ELF-1 (cell line): ENCODE measurements around the gene ADAMTSL1.

Experiments
- DNase-seq: peaks from one replicate; pipeline ENCODE4 v3.0.0-alpha.2; 2016; ENCODE audit warnings: low read depth, low spot score

Gene ADAMTSL1

DNA sequence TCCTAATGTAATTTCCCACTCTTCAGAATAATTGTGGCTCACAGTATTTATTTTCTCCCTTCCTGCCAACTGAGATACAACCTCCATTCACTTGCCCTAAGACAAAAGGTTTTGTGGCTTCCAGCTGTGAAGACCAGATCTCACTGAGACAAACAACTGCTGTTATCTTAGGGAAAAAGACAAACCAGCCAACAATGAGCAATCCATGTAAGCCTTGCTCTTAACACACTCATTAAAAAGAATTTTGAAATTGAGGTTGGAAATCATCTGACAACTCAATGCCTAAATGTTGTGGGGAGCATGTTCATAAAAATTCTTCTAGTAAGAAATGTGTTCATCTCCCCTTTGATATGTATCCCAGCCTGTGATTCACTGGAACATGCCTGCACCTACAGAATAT lies 132.9 kb downstream of the ADAMTSL1 start:
- DNase-seq: peak; percentile 23

DNA sequence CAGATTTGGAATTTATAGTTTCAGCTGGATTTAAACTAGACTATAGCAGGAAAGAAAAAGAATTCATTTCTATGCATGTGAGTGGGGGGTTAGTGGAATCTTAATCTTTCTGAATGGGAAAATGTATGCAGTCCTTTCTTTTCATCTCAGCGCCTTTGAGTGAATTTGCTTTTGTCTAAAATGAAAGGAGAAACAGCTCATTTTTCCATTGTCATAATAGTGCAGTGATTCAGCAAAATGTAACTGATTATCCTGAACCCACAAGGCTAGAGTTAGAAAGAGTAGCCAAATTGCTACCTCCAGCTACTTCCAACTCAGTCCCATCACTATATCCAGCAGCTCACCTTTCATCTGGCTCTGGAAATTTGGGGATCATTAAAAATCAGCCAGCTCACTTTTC lies 134.4 kb downstream of the ADAMTSL1 start:
- DNase-seq: no peak

DNA sequence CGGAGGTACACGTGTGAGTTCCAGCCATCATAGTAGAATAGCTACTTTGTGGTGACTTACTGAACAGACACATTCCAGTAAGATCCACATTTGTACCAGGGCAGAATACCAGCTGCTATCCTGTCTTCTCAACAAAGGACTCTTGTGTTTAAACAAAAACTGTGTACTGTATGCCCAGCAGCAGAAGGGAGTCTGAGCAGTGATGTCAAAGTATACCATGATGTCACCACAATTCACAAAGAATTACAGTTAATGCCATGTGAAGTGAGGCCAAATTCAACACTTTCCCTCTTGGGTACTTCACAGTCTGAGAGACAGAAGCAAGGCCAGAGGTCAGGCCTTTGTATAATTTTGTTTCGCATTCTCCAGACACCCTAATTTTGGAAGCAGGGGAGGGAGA lies 137.0 kb downstream of the ADAMTSL1 start:
- no peak for DNase-seq

DNA sequence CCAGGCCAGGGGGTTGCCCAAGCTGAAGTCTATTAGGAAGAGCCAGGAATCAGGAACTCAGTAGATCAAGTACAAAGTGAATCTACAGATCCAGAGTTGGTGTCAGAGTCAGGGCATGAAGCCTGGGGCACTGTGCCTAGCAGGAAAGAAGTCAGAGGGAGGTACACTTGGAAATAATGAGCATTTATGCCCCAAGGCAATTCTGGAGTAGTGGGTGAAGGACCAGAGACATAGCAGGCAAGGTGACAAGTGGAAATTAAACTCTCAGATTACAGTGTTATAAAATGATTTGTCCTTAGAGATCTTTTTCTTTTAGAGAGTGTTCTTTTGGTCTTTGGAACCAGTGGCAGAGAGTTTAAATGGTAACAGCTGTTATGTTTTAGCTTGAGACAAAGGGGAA lies 138.0 kb downstream of the ADAMTSL1 start:
- DNase-seq: peak; percentile 7

DNA sequence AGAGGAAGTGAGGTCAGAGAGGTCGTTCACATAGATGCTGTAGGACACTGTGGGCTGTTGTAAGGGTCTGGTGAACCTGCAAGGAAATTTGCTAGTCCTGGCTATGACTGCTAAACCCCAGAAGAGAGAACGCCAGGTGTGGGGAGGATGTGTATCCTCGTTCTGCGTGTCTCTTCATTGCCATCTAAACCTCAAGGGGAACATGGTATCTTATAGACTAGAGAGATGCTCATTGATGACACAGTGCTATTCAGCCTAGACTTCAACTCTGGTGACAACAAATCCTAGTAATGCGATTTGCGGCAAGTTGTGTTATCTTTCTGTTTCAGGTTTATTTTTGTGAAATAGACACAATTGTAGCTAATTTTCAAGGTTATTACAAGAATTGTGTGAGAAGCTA lies 140.2 kb downstream of the ADAMTSL1 start:
- DNase-seq: no peak

DNA sequence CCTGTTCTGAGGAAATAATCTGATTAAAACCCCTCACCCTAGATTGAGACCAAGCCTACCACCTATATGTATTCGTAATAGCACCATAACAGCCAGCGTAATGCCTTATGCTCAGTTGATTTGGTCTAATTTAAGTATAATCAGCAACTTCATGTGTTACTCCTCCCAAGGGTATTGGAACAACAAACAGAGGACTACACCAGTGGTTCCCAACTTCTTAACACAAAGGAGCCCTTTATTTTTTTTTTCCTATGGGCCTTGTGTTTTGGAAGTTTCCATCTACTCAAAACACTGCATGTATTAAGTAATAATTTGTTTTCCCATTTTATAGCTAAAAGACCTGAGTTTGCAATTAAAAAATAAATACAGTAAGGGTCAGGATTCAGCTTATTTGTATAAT lies 140.7 kb downstream of the ADAMTSL1 start:
- DNase-seq: no peak

DNA sequence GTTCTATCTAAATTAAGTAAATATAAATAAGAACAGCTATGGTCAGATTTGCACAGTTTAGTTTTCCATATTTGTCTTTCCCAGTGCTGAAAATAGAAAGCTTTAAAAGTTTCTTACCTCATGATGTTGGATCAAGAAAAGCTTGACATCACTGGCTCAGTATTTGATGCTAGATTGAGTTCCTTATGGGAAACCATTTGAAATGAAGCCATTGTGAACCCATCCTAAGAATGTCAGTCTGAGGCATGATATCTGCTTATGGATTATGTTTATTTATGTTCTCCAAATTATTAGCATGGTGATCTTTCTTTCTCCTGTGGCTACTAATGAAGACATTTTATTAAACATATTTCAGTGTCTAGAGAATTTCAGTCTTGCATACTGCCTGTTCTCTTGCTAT lies 143.0 kb downstream of the ADAMTSL1 start:
- DNase-seq: no peak

DNA sequence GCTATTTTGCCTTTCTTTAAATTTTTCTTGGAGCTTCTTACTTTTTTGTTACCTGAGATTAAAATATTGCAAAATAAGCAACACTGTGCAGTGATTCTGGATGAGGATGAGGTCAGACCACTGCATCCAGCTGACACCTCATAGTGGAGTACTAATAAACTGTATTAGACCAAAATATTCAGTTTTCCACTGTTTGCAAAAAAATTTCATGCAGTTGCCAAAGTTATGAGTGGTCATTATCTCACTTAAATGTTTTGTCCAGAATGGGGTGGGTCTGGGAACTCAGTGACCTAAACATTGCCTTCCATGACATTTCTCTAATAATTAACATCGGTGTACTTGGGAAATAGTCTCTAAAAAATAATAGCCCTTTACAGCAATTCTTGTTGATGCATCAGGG lies 143.8 kb downstream of the ADAMTSL1 start:
- no peak for DNase-seq

DNA sequence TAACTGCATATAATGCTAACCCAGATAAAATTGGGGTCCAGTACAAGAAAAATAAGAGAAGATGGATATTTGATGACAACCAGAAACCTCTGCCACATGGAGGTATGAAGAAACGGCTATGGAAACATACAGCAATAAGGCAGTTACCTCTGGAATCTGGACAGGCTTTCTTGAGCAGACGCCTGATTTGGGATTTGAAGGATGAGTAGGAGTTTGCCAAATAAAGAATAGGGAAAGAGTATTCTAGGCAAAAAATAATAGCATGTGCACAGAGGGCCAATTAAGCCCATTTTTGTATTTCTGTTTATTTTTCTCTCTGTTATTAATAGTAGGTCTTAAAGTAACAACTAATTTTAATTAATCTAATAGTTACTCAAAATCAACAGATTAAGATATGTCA lies 144.9 kb downstream of the ADAMTSL1 start:
- no peak for DNase-seq

DNA sequence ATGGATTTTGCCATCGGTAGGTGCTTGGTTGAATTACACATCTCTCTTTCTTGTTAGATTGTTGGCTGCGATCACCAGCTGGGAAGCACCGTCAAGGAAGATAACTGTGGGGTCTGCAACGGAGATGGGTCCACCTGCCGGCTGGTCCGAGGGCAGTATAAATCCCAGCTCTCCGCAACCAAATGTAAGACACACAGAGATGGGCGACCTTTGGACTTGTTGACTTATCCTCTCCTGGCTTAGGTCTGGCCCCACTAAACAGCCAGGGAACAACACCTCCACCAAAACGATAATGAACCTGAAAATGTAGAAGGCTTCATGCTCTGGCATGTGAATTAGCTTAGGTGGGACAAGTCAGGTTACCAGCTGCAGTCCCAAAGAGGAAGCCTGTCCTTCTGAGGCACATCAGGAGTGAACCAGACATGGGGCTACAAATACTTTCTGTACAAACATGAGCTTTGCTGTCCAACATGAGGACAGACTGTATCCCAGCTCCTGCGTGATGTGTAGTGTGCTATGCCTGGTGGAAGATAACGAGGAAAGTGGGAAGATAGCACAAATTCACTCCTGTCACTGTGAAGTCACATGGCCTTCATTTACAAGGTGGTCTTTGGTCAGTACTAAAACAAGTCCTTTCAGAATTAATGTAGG lies 148.4 kb downstream of the ADAMTSL1 start:
- no peak for DNase-seq

DNA sequence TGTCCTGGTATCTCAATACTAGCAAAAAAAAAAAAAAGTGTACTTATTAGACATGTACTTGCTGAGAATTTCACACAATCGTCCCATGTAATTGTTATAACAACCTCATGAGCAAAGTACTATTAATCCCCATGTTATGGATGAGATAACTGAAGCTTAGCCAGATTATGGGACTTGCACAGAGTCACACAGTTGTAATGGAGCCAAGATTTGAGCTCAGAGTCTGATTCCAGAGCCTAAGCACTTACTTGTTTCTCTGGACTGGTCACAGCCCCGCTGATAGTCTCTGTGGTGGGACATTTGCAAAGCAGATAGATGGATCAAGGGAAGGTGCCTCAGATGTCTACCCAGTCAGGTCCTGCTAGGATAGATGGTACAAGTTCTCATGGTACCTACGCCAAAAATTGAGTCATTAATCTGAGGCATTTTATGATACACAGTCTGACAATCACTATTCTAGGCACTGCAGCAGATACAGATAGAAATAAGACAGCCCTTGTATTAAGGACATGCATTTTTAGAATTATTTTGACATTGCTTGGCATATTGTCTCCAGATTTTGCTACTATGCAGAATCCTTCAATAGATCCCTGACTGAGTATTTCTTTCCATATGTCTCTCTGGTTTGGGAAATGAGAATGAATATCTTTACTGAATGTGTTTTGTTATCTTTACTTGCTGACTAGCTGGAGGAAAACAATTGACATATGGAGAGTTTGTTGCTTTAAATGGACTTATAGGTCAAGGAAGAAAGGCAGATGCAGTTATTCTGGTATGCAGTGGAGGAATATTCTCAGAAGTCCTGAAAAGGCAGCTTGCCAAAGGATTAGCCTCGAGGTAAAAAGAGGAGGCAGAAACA lies 149.5 kb downstream of the ADAMTSL1 start:
- DNase-seq: no peak

DNA sequence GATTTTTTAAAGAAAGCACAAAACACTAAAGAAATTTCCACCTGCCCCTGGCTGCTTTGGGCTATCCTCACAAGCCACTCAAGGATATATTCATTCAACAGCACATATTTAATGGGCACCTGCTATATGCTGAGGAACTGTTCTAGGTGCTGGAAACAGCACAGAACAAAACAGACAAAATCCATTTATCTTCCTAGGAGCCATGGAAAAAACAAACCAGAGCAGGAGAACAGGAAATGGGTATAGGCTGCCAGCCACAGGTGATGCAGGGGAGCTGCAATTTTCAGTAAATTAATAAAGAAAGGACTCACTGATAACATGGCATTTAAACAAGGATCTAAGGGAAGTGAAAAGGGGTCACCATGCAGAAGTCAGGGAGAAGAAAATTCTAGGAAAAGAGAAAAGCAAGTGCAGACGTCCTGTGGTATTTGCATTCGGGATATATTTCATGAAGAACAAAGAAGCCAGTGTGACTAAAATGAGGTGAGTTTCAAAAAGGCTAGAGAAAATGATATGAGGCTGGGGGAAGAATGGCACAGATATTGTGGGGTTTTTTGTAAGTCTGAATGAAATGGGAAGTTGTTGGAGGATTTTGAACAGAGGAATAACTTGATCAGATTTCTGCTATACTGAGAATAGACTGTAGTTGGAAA lies 152.2 kb downstream of the ADAMTSL1 start:
- DNase-seq: no peak

DNA sequence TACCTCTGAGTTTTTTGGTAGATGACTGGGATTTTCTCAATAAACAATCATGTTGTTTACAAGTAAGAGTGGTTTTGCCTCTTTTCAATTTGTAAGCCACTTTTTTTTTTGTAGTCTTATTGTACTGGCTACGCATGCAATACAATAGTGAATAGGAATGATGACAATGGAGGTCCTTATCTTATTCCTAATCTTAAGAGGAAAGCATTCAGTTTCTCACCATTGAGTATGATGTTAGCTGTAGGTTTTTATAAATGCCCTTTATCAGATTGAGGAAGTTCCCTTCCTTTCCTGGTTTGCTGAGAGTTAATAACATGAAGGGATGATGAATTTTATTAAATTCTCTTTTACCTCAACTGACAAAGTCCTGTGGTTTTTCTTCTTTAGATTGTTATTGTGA lies 155.2 kb downstream of the ADAMTSL1 start:
- no peak for DNase-seq

DNA sequence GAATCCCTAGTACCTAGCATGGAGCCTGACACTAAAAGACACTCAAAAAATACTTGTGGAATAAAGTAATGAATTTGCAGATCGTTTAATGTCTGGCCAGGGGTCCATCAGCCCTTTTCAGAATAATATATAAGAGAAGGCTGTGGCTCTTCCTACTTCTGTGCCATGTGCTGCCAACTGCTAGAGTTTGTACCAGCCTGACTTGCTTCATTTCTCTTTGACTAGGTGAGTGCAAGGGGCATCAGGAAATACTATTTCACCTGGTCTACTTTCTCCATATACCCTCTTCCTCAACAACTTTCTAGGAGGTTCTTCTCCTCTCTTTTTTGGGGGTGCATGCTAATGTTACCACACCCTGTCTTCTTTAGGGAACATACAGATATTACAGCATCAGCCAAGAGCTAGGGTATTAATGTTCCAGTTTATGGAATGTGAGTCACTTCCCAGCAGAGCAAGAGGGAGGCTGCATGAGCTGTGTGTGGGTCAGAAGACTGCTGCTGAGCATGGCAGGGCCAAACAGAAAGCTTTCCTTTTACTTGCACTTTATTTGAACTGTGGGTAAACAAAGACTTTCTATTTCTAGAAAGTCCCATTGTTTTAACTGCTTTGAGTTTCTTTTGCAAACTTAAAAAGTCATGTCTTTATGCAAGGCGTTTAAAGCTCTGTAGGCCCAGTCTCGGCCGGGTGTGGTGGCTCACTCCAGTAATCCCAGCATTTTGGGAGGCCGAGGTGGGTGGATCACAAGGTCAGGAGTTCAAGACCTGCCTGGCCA lies 158.9 kb downstream of the ADAMTSL1 start:
- DNase-seq: no peak

DNA sequence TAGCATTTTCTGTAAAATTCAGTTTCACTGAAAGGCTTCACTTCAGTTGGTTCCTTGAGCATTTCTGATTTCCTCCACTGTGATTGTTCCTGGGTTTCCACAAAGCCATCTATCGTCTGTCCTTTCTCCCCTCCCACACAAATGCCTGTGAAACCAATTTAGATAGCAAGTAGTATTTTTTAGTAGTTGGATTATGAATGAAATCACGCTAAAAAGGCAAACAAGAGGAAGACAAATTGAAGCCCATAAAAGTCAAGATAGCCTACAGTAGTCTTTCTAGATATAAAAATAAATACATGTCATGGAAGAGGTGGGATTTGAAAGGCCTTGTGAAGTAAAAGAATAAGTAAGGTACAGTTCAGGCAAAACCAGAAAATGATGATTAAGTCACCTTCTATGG lies 162.8 kb downstream of the ADAMTSL1 start:
- no peak for DNase-seq

DNA sequence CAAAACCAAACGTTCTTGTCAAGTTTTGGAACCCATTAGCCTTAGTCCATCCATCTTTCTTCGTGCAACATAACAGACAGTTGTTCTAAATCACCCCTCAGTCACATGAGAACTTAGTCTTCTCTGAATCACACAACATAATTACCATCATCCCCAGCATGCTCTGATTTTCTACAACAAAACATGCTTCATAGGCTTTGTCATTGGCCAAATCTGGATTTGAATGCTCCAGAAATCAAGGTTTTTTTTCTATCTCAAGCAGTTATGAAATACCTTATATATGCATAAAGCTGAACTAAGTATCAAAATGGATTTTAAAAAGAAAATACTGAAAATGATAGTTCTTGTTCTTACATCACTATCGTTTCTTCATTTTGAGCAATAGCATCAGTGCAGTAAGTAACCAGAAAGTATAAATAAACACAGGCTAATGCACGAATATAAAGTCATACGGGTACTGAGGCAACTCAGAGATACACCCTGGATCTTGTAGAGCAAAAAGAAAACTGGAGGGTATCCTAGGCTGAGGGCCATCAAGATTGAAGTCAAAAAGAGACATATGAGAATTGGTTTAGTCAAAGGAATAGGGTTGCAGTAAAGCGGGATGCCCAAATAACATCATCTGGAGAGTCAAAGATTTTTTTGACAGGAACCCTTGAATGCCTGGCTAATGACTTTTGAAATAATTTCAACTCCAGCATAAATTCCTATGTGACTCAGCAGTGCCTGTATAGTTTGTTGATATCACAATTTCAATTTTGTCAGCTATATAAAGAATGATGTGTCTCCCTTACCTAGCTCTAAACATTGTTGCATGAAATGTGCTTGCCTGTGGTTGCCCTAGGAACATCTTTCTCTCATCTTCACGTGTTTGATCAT lies 164.7 kb downstream of the ADAMTSL1 start:
- no peak for DNase-seq

DNA sequence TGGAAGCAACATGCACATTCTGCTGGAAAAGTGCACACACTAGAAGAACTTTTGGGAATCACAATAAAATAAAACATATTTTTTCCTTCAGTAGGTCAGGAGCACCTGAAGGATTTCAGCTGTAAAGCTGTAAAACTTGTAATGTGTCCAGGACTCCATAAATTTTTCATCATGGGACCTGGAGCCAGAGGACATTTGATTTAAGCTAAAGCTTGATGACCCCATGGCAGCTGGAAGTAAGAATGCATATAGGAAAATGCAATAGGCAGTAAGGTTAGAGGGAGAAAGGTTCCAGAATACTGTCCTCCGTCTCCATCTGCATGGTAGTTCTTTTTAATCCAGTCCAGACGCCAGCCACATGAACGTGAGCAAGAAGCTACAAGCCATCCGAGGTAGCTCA lies 166.0 kb downstream of the ADAMTSL1 start:
- no peak for DNase-seq

DNA sequence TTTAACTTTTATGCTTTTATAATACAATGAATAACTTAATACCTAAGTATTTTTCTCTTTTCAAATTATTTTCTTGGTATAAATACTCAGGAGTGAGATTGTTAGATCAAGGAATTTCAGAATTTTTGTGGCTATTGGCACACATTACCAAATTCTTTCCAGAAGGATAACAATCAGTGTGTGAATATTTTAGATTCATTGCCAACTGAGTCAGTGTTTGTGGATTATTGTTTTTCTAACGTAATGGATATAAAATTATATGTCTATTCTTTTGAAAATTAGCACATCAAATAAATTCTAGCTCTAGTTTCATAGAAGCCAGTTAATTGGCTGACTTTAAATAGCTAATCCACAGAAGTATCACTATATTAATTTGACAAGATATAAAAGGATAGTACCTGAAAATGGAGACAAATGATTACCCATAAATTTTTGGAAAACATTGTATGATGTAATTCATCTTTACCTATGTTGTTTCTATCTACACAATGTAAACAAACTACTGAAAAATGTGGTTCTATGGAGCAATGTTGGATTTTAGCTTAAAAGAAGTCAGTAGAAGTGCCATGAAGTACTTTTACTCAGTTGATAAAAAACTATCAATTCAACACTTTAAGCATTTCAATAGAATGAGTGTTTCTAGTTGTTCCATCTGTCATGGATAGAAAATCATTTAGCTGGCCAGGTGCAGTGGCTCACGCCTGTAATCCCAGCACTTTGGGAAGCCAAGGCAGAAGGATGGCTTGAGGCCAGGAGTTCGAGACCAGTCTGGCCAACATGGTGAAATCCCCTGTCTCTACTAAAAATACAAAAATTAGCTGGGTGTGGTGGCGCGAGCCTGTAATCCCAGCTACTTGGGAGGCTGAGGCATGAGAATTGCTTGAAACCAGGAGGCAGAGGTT lies 185.1 kb downstream of the ADAMTSL1 start:
- no peak for DNase-seq

DNA sequence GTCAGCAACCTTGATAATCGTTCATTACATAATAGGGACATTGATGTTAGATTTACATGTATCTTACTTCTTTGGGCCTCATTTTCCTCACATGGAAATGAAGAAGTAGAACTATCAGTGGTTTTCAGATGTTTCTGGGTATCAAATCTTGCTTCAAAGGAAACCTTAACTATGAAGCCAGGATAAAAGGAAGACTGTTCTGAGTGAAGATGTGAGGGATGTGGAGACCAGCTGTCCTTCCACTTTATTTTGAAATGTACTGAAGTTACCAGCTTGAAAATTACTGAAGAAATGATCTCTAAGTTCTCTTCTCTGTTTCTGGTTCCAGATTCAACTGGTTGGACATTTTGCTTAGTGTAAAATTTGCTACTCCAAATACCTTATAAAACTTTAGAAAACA lies 186.0 kb downstream of the ADAMTSL1 start:
- no peak for DNase-seq

DNA sequence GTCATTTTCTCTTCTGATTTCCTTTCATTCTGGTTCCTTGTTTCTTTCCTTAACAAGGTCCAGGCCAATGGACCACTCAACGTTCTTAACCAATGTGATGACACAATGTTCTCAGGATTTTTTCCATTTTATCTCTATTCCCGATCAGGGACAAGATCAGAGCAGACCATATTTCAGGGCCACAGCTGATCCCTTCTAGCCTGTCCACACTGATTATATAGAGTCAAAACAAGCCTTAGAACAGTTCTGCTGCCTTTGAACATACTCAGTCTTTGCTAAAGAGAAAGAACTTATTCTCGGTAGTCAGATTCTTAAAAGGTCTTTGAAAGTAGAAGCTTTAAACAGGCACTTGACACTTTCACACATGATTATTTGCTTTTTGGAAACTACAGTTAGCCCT lies 188.4 kb downstream of the ADAMTSL1 start:
- no peak for DNase-seq
